ENCODE data around the gene MBOAT7. TPM values are rescaled to one million over a fixed set of nuclear protein-coding genes. Genes with fewer than 3 reads are reported as not detected.
"Not testable (repeated sequence)": the region's sequence is repeated elsewhere in the genome, so short reads cannot be mapped to it uniquely, and the experiment has no call there.

The MBOAT7 gene
- total RNA-seq, 1 donor from 2014 or later = 12.7 TPM

- DNase-seq (no peak), ATAC-seq (ENCODE audit: poor library complexity) (peak; percentile 25)
- intact Hi-C loops (cut with DNase I) = loop anchor here (5.0 kb wide), 1 partner anchor 60 kb away; no protein-coding TSS in a partner anchor
These were observed 16.7 kb downstream of the MBOAT7 start, which contains the start of gene TMC4 for GRCh38 chr19:54172471-54173358. TSS of gene TMC4 (minus strand) at chr19:54173160. CDS start at chr19:54173117, 43 bp downstream.

DNA sequence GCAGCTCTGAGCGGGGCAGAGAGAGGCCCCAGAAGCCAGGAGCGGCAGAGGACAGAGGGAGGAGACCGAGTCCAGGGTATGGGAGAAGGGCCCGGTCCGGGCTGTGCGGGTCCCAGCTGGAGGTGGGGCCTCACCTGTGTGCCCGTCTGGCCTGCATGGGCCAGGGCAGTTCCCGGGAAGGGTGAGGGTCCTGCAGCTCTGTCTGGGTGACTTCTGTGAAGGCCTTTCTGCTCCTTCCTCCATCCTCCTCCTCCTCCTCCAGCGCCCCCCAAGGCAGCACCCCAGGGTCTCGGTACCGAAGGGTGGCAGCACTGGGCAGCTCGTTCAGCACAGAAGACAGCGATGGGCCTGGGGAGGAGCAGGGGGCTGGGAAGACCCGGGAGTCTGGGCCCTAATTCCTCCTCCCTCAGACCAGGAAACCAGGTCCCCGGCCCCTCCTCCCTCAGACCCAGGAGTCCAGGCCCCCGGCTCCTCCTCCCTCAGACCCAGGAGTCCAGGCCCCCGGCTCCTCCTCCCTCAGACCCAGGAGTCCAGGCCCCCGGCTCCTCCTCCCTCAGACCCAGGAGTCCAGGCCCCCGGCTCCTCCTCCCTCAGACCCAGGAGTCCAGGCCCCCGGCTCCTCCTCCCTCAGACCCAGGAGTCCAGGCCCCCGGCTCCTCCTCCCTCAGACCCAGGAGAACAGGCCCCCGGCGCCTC is 17.5 kb downstream of the MBOAT7 start:
- not testable (repeated sequence) for ATAC-seq (ENCODE audit: poor library complexity); DNase-seq
- intact Hi-C loops (cut with DNase I) = loop anchor here (5.0 kb wide), 1 partner anchor 60 kb away; no protein-coding TSS in a partner anchor

DNA sequence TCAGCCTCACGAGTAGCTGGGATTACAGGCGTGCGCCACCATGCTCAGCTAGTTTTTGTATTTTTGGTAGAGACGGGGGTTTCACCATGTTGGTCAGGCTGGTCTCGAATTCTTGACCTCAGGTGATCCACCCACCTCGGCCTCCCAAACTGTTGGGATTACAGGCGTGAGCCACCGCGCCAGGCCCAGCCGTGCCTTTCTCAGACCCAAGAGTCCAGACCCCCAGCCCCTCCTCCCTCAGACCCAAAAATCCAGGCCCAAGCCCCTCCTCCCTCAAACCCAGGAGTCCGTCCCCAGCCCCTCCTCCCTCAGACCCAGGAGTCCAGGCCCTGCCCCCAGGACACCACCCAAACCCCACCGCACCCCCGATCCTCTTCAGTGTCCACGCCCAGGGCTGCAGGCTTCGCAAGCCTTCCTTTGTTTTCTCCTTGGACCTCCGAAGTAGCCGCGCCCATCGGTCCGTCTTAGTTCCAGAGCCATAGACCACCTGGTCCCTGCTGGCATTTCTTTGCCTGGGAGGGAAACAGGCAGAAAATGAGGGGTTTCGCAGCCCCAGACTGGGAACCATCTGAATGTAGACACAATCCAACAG is 20.1 kb downstream of the MBOAT7 start:
- intact Hi-C loops (cut with DNase I) = no loop called here
- ATAC-seq (ENCODE audit: poor library complexity) (no peak), DNase-seq (no peak)

DNA sequence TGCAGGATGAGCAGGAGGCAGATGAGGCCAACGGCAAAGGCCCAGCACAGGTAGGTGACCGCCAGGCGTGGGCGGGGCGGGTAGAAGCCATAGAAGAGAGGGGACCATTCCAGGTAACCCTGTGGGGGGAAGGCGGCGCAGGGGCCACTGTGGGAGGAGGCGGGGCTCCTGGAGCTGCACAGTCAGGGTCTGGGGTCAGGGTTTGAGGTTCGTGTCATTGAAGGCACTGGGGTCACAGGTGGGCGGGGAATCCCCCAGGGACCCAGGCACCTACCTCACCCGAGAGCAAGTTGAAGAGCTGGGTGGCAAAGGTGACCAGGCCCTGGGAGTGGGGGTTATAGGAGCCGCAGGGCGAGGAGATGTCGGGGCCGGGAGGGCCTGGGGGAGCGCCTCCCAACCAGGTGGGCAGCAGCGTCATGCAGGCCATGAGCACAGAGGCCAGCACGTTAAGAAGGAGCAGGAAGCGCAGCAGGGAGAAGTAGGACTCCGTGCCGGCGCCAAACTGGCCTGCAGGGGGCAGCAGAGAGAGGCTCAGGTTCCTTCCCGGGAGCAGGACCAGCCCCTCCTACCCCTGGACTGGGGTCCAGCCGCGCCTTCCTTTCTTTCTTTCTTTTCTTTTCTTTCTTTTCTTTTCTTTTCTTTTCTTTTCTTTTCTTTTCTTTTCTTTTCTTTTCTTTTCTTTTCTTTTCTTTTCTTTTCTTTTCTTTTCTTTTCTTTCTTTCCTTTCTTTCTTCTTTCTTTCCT is 21.0 kb downstream of the MBOAT7 start:
- intact Hi-C loops (cut with DNase I) = no loop called here
- peak; percentile 95 for ATAC-seq (ENCODE audit: poor library complexity)

DNA sequence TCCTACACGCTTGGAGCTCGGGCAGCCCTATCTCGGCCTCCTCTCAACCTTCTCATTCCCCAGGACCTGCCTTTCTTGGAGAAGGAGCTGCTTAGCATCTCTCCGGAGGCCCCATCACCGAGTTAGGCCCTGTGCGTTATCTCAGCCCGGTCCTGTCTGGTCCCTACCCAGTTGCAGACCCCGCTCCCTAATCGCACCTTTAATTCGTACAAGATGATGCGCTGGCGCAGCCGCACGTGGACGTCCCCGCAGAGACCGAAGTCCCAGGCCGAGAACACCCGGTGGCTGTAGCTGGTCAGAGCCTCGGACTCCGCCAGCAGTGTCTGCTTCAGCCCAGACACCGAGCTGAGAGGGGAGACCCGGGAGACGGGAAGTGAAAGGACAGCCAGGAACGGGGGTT is 24.2 kb downstream of the MBOAT7 start:
- DNase-seq (no peak), ATAC-seq (ENCODE audit: poor library complexity) (no peak)
- intact Hi-C loops (cut with DNase I) = no loop called here

More for the DNA sequence above, 21.0 kb downstream of the MBOAT7 start:
- DNase-seq = peak; percentile 96

- intact Hi-C loops (cut with DNase I) = no loop called here
- no peak for DNase-seq
- ATAC-seq (ENCODE audit: poor library complexity) = no peak
These were observed 24.9 kb downstream of the MBOAT7 start for GRCh38 chr19:54164369-54165068.

DNA sequence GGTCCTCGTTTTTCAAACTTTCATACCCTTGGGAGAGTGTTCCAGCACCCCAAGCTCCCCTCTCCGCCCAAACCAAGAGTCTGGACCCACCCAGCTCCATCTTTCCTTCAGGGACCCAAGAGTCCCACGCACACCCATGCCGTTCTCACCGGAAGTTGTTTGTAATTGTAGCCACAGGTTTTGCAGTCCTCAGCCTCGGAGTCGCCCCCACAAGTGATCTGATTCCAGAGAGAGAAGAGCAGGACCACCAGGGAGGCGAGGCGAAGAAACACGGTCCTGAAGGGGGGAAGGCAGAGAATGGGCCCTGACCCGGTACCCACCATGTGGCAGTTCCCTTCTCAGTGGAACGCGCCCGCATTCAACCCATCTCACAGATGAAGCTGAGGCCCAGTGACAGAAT is 26.5 kb downstream of the MBOAT7 start:
- ATAC-seq (ENCODE audit: poor library complexity) (no peak), DNase-seq (no peak)
- intact Hi-C loops (cut with DNase I) = no loop called here

- intact Hi-C loops (cut with DNase I) = no loop called here
- ATAC-seq (ENCODE audit: poor library complexity) = peak; percentile 44
- peak; percentile 91 for DNase-seq
These were observed 27.1 kb downstream of the MBOAT7 start for GRCh38 chr19:54162241-54162805.

DNA sequence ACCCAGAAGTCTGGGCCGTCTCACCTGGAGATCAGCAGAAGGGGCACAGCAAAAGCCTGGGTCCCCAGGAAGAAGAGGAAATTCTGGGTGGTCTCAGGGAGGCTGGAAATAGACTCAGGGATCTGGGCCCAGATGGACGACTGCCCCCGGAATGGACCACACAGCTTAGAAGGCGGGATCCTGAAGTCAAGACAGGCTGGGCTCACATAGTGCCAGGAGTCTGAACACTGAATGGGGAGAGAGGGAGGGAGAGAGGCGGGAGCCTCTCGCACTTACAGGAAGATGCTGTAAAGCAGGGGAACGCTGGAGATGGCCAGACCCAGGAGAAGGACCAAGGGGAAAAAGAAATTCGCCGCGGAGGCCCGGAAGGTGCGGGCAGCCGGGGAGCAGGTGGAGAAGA is 28.5 kb downstream of the MBOAT7 start:
- no peak for DNase-seq
- intact Hi-C loops (cut with DNase I) = no loop called here

GRCh38 chr19:54160182-54160811 is 29.1 kb downstream of the MBOAT7 start:
- no peak for DNase-seq
- intact Hi-C loops (cut with DNase I) = no loop called here
- ATAC-seq (ENCODE audit: poor library complexity) = no peak

More for the DNA sequence above, 28.5 kb downstream of the MBOAT7 start:
- no peak for ATAC-seq (ENCODE audit: poor library complexity)

DNA sequence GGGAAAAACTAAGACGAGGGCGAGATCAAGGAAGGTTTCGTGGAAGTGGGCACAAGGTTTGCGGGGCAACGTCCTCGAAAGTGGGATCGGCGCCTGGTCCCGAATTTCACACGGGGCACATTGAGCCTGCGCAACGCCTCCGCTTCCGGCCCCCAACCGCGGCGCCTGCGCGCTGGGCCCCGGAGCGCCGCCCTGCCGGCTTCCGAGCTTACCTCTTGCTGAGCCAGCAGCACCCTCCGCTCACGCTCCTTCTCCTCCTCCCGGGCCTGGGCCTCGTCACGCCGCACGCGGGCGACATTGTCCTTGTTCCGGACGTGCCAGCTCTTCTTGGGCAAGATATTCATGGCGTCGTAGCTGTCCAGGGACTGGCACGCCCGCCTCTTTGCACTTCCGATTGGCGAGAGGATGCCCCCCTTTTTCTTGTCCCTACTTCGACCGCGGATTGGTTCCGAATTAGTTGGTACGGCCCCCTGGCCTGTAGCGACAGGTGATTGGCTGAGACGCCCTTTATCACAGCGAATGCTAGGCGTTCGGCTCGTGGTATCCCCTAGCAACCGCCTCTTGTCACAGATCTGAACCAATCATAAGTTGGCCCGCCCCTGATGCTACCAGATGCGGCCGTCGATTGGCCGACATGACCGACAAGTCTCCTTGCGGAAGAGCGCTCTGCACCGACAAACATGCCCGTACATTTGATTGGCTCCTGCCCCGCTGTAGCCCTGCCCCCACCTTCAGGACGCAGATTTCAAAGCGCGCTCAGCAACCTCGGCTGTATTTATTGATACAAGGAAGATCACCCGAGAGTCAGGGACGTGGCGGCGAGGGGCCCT is 29.8 kb downstream of the MBOAT7 start, which contains the start of gene LENG1:
Gene LENG1 (minus strand): TSS at position 370 of the 830 bp plus-strand sequence. CDS start 26 bp downstream, at position 344.
- intact Hi-C loops (cut with DNase I) = no loop called here
- ATAC-seq (ENCODE audit: poor library complexity) = peak; percentile 93
- DNase-seq = peak; percentile 100

DNA sequence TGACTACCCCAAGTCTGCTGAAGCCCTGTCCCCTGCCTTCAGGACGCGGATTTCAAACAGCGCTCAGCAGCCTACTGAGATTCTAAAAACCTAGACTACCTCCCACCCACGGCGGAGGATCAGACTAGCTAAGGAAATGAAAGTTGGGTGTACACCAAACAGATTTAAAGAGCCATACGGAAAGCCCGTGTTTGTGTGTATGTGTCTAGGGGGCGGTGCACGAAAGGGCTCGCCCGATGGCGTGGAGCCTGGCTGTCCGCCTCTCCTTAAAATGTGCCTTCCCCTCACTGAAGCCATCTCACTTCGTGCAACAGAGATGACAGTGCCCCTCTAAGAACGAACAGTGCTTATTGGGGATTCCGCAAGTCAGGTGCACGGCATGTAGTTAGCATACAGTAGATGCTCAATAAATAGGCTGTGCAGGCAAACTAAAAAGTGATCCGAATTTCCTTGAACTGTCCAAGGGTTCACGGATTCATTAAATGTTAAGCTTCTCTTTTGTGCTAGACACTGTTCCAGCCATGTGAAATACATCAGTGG is 30.5 kb downstream of the MBOAT7 start:
- no peak for DNase-seq
- no peak for ATAC-seq (ENCODE audit: poor library complexity)
- intact Hi-C loops (cut with DNase I) = no loop called here

DNA sequence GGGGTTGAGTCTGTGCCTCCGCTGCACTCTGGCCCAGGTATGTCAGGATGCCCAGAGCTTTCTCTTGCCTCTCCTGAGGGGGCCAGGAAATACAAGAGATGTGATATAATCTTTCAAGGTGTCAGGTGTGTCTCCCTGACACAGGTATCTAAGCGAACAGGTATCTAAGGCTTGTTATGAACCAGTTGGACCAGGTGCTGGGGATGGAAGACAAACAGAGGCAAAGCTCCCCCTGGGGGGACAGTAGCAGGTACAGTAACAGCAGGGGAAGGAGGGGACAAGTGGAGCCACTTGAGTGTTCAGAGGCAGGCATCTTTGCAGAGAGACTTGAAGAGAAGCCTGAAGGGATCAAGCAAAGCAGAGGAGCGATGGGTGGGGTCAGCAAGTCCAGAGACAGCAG is 32.4 kb downstream of the MBOAT7 start:
- DNase-seq = no peak
- no peak for ATAC-seq (ENCODE audit: poor library complexity)
- intact Hi-C loops (cut with DNase I) = no loop called here

DNA sequence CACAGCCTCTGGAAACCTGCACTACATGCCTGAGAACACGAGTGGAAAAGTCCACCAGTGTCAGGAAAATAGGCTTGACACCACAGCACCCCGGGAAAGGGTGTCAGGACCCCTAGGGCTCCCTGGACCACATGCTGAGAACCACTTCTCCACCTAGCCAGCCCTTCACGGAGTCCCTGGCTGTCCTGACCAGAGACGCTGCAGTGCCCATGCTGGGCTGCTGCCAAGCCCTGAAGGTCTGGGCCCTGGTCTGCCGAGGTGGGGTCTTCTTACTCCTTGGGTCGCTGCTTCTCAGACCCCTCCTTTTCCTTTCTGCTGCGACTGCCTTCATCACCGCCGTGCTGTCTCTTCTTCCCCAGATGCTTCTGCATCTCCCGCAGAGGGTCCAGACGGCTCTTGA is 32.9 kb downstream of the MBOAT7 start:
- ATAC-seq (ENCODE audit: poor library complexity) = no peak
- intact Hi-C loops (cut with DNase I) = no loop called here
- no peak for DNase-seq

- ATAC-seq (ENCODE audit: poor library complexity) (no peak), DNase-seq (no peak)
- intact Hi-C loops (cut with DNase I) = no loop called here
These were observed 33.7 kb downstream of the MBOAT7 start for GRCh38 chr19:54155694-54156093.
